Measurements from ENCODE around the gene RAP1GAP2. TPM values are rescaled to one million over a fixed set of nuclear protein-coding genes. Genes with fewer than 3 reads are reported as not detected.

The RAP1GAP2 gene
- polyA plus RNA-seq, 1 experiment: 4.8 TPM

DNA sequence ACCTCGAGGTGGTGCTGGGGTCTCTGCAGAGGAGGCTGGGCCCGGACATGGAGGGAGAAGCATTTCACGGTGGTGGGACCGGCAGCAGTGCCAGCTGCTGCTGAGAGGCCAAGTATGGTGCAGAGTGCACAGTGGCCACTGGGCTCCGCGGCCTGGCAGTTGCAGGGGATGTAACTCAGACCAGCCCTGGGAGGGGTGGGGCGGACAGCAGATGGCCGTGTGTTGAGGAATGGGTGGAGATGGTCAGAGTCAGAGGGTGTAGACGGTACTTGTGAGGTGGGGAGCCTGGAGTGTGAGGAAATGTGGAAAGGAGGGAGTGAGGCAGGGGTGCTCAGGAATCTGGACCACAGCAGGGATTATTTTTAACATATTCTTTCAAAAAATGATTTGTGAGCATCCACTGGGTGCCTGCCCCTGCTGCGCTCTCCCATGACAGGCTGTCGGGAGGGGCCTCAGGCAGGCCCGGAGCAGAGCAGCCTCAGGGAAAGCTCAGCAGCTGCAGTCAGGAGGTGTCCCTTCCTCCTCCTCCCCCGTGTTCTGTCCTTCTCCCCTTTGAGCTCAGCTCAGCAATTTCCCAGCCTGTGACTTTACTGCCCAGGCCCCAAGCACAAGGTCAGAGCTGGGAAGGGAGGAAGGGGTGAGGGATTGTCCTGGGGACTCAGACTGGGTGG lies 113.1 kb downstream of the RAP1GAP2 start:
- TF ChIP-seq CTCF (IDR thresholded peaks at IDR 0.05; ENCODE audit: insufficient read depth, low read depth, low read length): no peak
- no peaks in the 10 kb centered on the region for H3K27me3 ChIP-seq (ENCODE audit: control insufficient read depth, insufficient read depth, low read length)
- POLR2A ChIA-PET: no interaction called here
- no peaks in the 10 kb centered on the region for H3K36me3 ChIP-seq (ENCODE audit: control insufficient read depth, insufficient read depth, low read length)
- DNase-seq (ENCODE audit: low read depth): no peak
- H3K4me3 ChIP-seq (ENCODE audit: low read depth, low read length): no peak overlapping the region
- CTCF ChIA-PET: interaction anchor here (0.6 kb wide), 1 partner anchor 8 kb away, joined by 3 read pairs; no protein-coding TSS in a partner anchor

DNA sequence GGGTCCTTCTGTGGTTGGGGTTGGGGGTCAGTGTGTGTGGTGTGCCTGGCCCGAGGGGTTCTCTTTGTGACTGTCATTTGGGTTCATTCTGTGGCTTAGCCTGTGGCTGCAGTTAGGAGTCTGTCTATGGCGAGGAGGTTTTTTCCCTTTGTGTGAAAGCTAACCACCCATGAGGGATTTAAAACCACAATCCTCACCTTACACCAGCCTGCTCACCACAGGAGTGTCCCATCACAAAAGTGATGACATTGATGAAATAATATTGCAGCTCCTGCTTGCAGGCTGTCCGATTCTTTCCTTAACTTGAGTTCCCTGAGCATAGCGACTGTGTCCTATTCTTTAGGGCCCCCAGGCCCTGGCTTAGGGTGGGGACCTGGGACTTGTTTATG lies 113.6 kb downstream of the RAP1GAP2 start:
- H3K27me3 ChIP-seq (ENCODE audit: control insufficient read depth, insufficient read depth, low read length): no peaks in the 10 kb centered on the region
- no peaks in the 10 kb centered on the region for H3K36me3 ChIP-seq (ENCODE audit: control insufficient read depth, insufficient read depth, low read length)
- ChIA-PET CTCF (no interaction called here), POLR2A (no interaction called here)
- no peak overlapping the region for H3K4me3 ChIP-seq (ENCODE audit: low read depth, low read length)
- no peak for DNase-seq (ENCODE audit: low read depth)
- no peak for TF ChIP-seq CTCF (IDR thresholded peaks at IDR 0.05; ENCODE audit: insufficient read depth, low read depth, low read length)

DNA sequence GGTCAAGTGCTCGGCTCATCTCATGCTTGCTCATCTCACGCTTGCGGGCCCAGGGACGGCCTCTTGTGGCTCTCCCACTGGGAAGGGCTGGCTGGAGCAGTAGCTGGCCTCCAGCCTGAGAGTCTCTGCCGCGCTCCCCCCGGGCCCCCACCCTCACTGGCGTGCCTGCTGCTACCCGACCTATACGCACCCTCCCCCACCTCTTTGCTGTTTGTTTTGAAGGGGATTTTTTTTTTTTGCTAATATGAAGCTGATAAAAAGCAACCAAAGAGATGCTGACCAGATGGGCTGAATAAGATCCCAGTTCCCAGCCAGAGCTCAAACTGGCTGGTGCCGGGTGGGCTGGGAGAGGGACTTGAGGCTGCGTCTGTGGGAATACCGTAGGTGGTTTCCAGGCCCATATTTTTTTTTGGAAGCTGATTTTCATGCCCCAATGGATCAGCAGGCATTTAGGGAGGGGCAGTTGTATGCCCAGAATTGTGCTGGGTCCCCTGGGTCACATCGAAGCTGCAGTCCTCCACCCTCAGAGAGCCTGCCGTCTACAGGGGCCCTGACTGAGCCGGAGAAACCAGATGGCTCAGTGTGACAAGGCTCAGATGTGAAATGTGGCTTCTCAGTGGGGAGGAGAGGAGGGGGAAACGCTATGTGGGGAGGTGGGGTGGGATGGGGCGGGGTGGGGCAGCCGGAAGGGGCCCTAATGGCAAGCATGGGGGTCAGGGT lies 115.0 kb downstream of the RAP1GAP2 start:
- CTCF ChIA-PET: interaction anchor here (0.8 kb wide), 1 partner anchor 19 kb away, joined by 3 read pairs; no protein-coding TSS in a partner anchor
- POLR2A ChIA-PET: no interaction called here

GRCh38 chr17:2911755-2912111 lies 115.5 kb downstream of the RAP1GAP2 start:
- no peak for TF ChIP-seq CTCF (IDR thresholded peaks at IDR 0.05; ENCODE audit: insufficient read depth, low read depth, low read length)
- CTCF ChIA-PET: no interaction called here
- Histone ChIP-seq H3K36me3 (ENCODE audit: control insufficient read depth, insufficient read depth, low read length) (no peaks in the 10 kb centered on the region), H3K4me3 (ENCODE audit: low read depth, low read length) (no peak overlapping the region), H3K27me3 (ENCODE audit: control insufficient read depth, insufficient read depth, low read length) (no peaks in the 10 kb centered on the region)
- POLR2A ChIA-PET: no interaction called here
- DNase-seq (ENCODE audit: low read depth): no peak

More for the DNA sequence above, 115.0 kb downstream of the RAP1GAP2 start:
- Histone ChIP-seq H3K4me3 (ENCODE audit: low read depth, low read length) (no peak overlapping the region), H3K36me3 (ENCODE audit: control insufficient read depth, insufficient read depth, low read length) (no peaks in the 10 kb centered on the region), H3K27me3 (ENCODE audit: control insufficient read depth, insufficient read depth, low read length) (no peaks in the 10 kb centered on the region)
- DNase-seq (ENCODE audit: low read depth): no peak
- TF ChIP-seq CTCF (IDR thresholded peaks at IDR 0.05; ENCODE audit: insufficient read depth, low read depth, low read length): no peak

DNA sequence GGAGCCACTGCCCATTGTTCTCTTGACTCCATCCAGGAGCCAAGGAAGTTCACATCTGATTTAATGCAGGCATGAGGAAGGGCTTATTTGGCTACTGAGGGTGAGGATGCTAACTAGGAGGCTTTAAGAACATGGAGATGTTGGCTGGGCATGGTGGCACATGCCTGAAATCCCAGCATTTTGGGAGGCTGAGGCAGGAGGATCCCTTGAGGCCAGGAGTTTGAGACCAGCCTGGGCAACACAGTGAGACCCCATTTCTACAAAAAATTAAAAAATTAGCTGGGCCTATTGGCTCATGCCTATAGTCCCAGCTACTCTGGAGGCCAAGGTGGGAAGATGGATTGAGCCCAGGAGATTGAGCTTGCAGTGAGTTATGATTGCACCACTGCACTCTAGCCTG lies 116.5 kb downstream of the RAP1GAP2 start:
- ChIA-PET CTCF (interaction anchor here (1.0 kb wide), 1 partner anchor 17 kb away, joined by 3 read pairs; no protein-coding TSS in a partner anchor), POLR2A (interaction anchor here (0.6 kb wide), 1 partner anchor 9 kb away, joined by 6 read pairs; no protein-coding TSS in a partner anchor)
- Histone ChIP-seq H3K27me3 (ENCODE audit: control insufficient read depth, insufficient read depth, low read length) (no peaks in the 10 kb centered on the region), H3K4me3 (ENCODE audit: low read depth, low read length) (no peak overlapping the region), H3K36me3 (ENCODE audit: control insufficient read depth, insufficient read depth, low read length) (no peaks in the 10 kb centered on the region)
- no peak for TF ChIP-seq CTCF (IDR thresholded peaks at IDR 0.05; ENCODE audit: insufficient read depth, low read depth, low read length)
- DNase-seq (ENCODE audit: low read depth): no peak
